ENCODE measurements around the gene MRPL51.

DNA sequence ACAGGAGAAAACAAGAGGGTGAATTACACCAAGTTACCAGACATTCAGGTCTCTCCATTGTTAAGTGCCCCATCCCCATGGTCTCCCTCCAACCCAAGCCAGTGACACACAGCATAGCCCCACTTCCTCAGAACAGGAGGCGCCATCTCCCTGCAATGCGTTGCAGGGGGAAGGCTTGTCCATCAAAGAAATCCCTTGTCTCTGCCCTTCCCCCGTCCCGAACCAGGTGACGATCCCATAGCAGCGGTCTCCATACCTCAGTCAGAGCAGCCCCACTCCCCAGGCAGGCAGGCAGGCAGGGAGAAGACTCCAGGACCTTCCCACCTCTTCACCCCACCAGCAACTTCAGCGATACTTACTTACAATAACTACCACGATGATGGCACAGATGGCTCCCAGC, 28.5 kb downstream of the MRPL51 start:
- no peak for TF ChIP-seq EZH2 (IDR thresholded peaks at IDR 0.05; ENCODE audit: borderline replicate concordance, insufficient read depth, low read depth, low read length, poor library complexity, severe bottlenecking)
- TF ChIP-seq, protein P1, sequence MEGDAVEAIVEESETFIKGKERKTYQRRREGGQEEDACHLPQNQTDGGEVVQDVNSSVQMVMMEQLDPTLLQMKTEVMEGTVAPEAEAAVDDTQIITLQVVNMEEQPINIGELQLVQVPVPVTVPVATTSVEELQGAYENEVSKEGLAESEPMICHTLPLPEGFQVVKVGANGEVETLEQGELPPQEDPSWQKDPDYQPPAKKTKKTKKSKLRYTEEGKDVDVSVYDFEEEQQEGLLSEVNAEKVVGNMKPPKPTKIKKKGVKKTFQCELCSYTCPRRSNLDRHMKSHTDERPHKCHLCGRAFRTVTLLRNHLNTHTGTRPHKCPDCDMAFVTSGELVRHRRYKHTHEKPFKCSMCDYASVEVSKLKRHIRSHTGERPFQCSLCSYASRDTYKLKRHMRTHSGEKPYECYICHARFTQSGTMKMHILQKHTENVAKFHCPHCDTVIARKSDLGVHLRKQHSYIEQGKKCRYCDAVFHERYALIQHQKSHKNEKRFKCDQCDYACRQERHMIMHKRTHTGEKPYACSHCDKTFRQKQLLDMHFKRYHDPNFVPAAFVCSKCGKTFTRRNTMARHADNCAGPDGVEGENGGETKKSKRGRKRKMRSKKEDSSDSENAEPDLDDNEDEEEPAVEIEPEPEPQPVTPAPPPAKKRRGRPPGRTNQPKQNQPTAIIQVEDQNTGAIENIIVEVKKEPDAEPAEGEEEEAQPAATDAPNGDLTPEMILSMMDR (IDR thresholded peaks at IDR 0.05): no peak
